KMS-11 (cell line): ENCODE data around the gene CCR3.

ENCODE experiments used
- H2AFZ ChIP-seq: fragments of 200-600 bp; sonication (generic); 2 replicates; pipeline ENCODE4 v1.6.1; 2016; ENCODE audit warnings: antibody characterized with exemption, mixed run types, low read depth
- H3K27ac ChIP-seq: fragments of 200-600 bp; sonication (generic); 2 replicates; pipeline ENCODE4 v1.6.1; 2016; ENCODE audit warnings: mild to moderate bottlenecking, mixed run types
- H3K27me3 ChIP-seq: fragments of 200-600 bp; sonication (generic); 2 replicates; pipeline ENCODE4 v1.6.1; 2017; ENCODE audit warnings: mild to moderate bottlenecking, low read depth, mixed run types, moderate library complexity; ENCODE audit not compliant: insufficient read depth
- H3K36me3 ChIP-seq: fragments of 200-600 bp; sonication (generic); 2 replicates; pipeline ENCODE4 v1.6.1; 2017; ENCODE audit warnings: mild to moderate bottlenecking, mixed run types; ENCODE audit not compliant: insufficient read depth
- H3K4me1 ChIP-seq: fragments of 200-600 bp; sonication (generic); 2 replicates; pipeline ENCODE4 v1.6.1; 2016; ENCODE audit warnings: mild to moderate bottlenecking, low read depth, mixed run types; ENCODE audit not compliant: poor library complexity, severe bottlenecking
- H3K4me2 ChIP-seq: fragments of 200-600 bp; sonication (generic); 2 replicates; pipeline ENCODE4 v1.7.0; 2016; ENCODE audit warnings: mild to moderate bottlenecking, mixed run types
- H3K4me3 ChIP-seq: fragments of 200-600 bp; sonication (generic); IDR thresholded peaks from 2 replicates; pipeline ENCODE4 v1.6.1; 2017; ENCODE audit warnings: low read depth, low read length, mixed read lengths; ENCODE audit not compliant: insufficient read depth
- H3K79me2 ChIP-seq: fragments of 200-600 bp; sonication (generic); 2 replicates; pipeline ENCODE4 v1.6.1; 2016; ENCODE audit warnings: low read depth, mixed run types; ENCODE audit not compliant: insufficient read depth
- H3K9ac ChIP-seq: fragments of 200-600 bp; sonication (generic); 2 replicates; pipeline ENCODE4 v1.6.1; 2016; ENCODE audit warnings: mild to moderate bottlenecking, mixed run types
- H4K20me1 ChIP-seq: fragments of 200-600 bp; sonication (generic); 2 replicates; pipeline ENCODE4 v1.6.1; 2016; ENCODE audit warnings: mild to moderate bottlenecking, mixed run types; ENCODE audit not compliant: insufficient read depth
- CTCF ChIP-seq: fragments of 200-600 bp; sonication (generic); conservative IDR thresholded peaks from 2 replicates; pipeline ENCODE4 v1.6.1; 2017; ENCODE audit warnings: low read depth, mild to moderate bottlenecking, antibody characterized with exemption, low read length, moderate library complexity, mixed read lengths

Gene CCR3

GRCh38 chr3:46293035-46293724 lies 50.9 kb downstream of the CCR3 start:
- TF ChIP-seq CTCF: no peak

GRCh38 chr3:46293991-46294833 lies 52.0 kb downstream of the CCR3 start:
- Histone ChIP-seq H3K36me3 (no peaks in the 10 kb centered on the region), H3K4me1 (peaks cover 95% of the 10 kb centered on the region), H3K79me2 (no peaks in the 10 kb centered on the region), H3K4me3 (no peak overlapping the region), H3K4me2 (peak overlapping the region; percentile 60; the same call in 1 of the 2 replicates), H2AFZ (no peak overlapping the region), H3K9ac (no peak overlapping the region), H4K20me1 (no peaks in the 10 kb centered on the region), H3K27me3 (no peaks in the 10 kb centered on the region), H3K27ac (peak overlapping the region; percentile 25; the same call in 1 of the 2 replicates)
- TF ChIP-seq CTCF: no peak

More at GRCh38 chr3:46293035-46293724, 50.9 kb downstream of the CCR3 start:
- no peaks in the 10 kb centered on the region for H4K20me1 ChIP-seq
- H3K27me3 ChIP-seq: no peaks in the 10 kb centered on the region
- H3K4me3 ChIP-seq: no peak overlapping the region
- H3K4me2 ChIP-seq: peak overlapping the region; percentile 60; the same call in 1 of the 2 replicates
- no peak overlapping the region for H3K9ac ChIP-seq
- H3K27ac ChIP-seq: no peak overlapping the region
- no peak overlapping the region for H2AFZ ChIP-seq
- H3K79me2 ChIP-seq: no peaks in the 10 kb centered on the region
- H3K4me1 ChIP-seq: peaks cover 95% of the 10 kb centered on the region
- no peaks in the 10 kb centered on the region for H3K36me3 ChIP-seq

- H4K20me1 ChIP-seq: no peaks in the 10 kb centered on the region
- no peak overlapping the region for H3K27ac ChIP-seq
- no peak for TF ChIP-seq CTCF
- H3K4me2 ChIP-seq: no peak overlapping the region; the same call in 1 of the 2 replicates
- H3K79me2 ChIP-seq: no peaks in the 10 kb centered on the region
- H3K4me3 ChIP-seq: no peak overlapping the region
- H3K4me1 ChIP-seq: peaks cover 95% of the 10 kb centered on the region
- no peaks in the 10 kb centered on the region for H3K36me3 ChIP-seq
- no peaks in the 10 kb centered on the region for H3K27me3 ChIP-seq
- no peak overlapping the region for H2AFZ ChIP-seq
- H3K9ac ChIP-seq: no peak overlapping the region
These were observed 54.6 kb downstream of the CCR3 start for GRCh38 chr3:46296826-46297225.

GRCh38 chr3:46297658-46298423 lies 55.6 kb downstream of the CCR3 start:
- no peak for TF ChIP-seq CTCF
- peak overlapping the region; percentile 22; the same call in 1 of the 2 replicates for H3K4me2 ChIP-seq
- no peak overlapping the region; the same call in 1 of the 2 replicates for H2AFZ ChIP-seq
- H4K20me1 ChIP-seq: no peaks in the 10 kb centered on the region
- no peaks in the 10 kb centered on the region for H3K36me3 ChIP-seq
- no peak overlapping the region for H3K4me3 ChIP-seq
- peak overlapping the region; percentile 42; the same call in 1 of the 2 replicates for H3K27ac ChIP-seq
- H3K4me1 ChIP-seq: peaks cover 95% of the 10 kb centered on the region
- no peaks in the 10 kb centered on the region for H3K79me2 ChIP-seq
- no peaks in the 10 kb centered on the region for H3K27me3 ChIP-seq
- no peak overlapping the region for H3K9ac ChIP-seq
